ENCODE results near the gene HSF2BP.
"Not testable (repeated sequence)": the region's sequence is repeated elsewhere in the genome, so short reads cannot be mapped to it uniquely, and the experiment has no call there.

The HSF2BP gene

GRCh38 chr21:43596616-43597015, 62.7 kb downstream of the HSF2BP start:
- no peak for DNase-seq

- not testable (repeated sequence) for DNase-seq
Measured at GRCh38 chr21:43595769-43596168, 63.5 kb downstream of the HSF2BP start.

- DNase-seq, result no peak
Measured at GRCh38 chr21:43593078-43593477, 66.2 kb downstream of the HSF2BP start.

GRCh38 chr21:43591571-43591970, 67.7 kb downstream of the HSF2BP start:
- DNase-seq, result no peak

GRCh38 chr21:43590194-43590593, 69.1 kb downstream of the HSF2BP start:
- DNase-seq, result no peak

GRCh38 chr21:43588957-43589356, 70.3 kb downstream of the HSF2BP start:
- no peak for DNase-seq

- DNase-seq, result no peak
Measured at GRCh38 chr21:43585924-43586413, 73.3 kb downstream of the HSF2BP start.

GRCh38 chr21:43585514-43585913, 73.8 kb downstream of the HSF2BP start:
- DNase-seq, result no peak

GRCh38 chr21:43581453-43581852, 77.8 kb downstream of the HSF2BP start:
- no peak for DNase-seq

- DNase-seq, result no peak
Measured at GRCh38 chr21:43578677-43579303, 80.5 kb downstream of the HSF2BP start.

GRCh38 chr21:43575473-43575844, 83.8 kb downstream of the HSF2BP start:
- no peak for DNase-seq

GRCh38 chr21:43574741-43575472, 84.4 kb downstream of the HSF2BP start:
- DNase-seq, result no peak

- no peak for DNase-seq
Measured at GRCh38 chr21:43573921-43574320, 85.4 kb downstream of the HSF2BP start.

GRCh38 chr21:43572446-43572845, 86.8 kb downstream of the HSF2BP start:
- no peak for DNase-seq

- DNase-seq, result no peak
Measured at GRCh38 chr21:43571976-43572375, 87.3 kb downstream of the HSF2BP start.

GRCh38 chr21:43570195-43570594, 89.1 kb downstream of the HSF2BP start:
- not testable (repeated sequence) for DNase-seq

- not testable (repeated sequence) for DNase-seq
Measured at GRCh38 chr21:43562451-43562850, 96.8 kb downstream of the HSF2BP start.

GRCh38 chr21:43540561-43540960, 118.7 kb downstream of the HSF2BP start:
- not testable (repeated sequence) for DNase-seq

- not testable (repeated sequence) for DNase-seq
Measured at GRCh38 chr21:43522495-43523131, 136.7 kb downstream of the HSF2BP start.

GRCh38 chr21:43517701-43518100, 141.6 kb downstream of the HSF2BP start:
- DNase-seq, result not testable (repeated sequence)

GRCh38 chr21:43516860-43517627, 142.2 kb downstream of the HSF2BP start:
- DNase-seq, result not testable (repeated sequence)

GRCh38 chr21:43516295-43516847, 142.9 kb downstream of the HSF2BP start:
- DNase-seq, result not testable (repeated sequence)

- DNase-seq, result not testable (repeated sequence)
Measured at GRCh38 chr21:43514834-43515233, 144.5 kb downstream of the HSF2BP start.
